VCaP (cell line): ENCODE results near the gene LATS2.

Experiments used
- H3K27ac ChIP-seq: fragments of 450-650 bp; 2 replicates; pipeline ENCODE4 v1.5.1; 2017
- TF ChIP-seq, protein P1 (sequence below): fragments of 450-650 bp; conservative IDR thresholded peaks from 2 replicates; pipeline ENCODE4 v1.5.1; 2017; ENCODE audit warnings: mild to moderate bottlenecking, moderate library complexity

The LATS2 gene

DNA sequence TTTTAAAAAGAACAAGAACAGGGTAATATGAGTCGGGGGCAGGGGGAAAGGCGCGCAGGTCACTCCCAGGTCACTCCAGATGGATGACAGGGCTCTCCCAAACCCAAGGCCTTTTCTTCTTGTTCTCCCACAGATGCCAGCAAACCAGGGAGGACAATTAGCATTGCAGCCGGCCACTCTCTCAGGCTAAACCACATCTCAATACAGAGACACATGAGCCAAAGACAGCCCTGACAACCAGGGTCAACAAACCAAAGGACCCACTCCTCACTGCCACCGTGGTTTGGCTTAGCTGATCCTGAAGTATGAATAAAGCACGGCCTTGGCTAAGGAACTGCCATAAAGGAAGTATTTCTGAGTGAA lies 47.3 kb downstream of the LATS2 start:
- peak overlapping the region; percentile 99 for H3K27ac ChIP-seq
- TF ChIP-seq, protein P1, sequence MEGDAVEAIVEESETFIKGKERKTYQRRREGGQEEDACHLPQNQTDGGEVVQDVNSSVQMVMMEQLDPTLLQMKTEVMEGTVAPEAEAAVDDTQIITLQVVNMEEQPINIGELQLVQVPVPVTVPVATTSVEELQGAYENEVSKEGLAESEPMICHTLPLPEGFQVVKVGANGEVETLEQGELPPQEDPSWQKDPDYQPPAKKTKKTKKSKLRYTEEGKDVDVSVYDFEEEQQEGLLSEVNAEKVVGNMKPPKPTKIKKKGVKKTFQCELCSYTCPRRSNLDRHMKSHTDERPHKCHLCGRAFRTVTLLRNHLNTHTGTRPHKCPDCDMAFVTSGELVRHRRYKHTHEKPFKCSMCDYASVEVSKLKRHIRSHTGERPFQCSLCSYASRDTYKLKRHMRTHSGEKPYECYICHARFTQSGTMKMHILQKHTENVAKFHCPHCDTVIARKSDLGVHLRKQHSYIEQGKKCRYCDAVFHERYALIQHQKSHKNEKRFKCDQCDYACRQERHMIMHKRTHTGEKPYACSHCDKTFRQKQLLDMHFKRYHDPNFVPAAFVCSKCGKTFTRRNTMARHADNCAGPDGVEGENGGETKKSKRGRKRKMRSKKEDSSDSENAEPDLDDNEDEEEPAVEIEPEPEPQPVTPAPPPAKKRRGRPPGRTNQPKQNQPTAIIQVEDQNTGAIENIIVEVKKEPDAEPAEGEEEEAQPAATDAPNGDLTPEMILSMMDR = no peak

DNA sequence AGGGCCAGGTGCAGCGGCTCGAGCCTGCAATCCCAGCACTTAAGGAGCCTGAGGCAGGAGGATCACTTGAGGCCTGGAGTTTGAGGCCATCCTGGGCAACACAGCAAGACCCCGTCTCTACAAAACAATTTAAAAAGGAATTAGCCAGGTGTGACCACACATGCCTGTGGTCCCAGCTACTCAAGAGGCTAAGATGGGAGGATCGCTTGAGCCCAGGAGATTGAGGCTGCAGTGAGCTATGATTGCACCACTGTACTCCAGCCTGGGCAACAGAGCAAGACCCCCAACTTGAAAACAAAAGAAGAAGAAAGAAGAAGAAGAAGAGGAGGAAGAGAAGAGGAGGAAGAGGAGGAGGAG lies 47.7 kb downstream of the LATS2 start:
- peak overlapping the region; percentile 99 for H3K27ac ChIP-seq
- TF ChIP-seq, protein P1 = no peak

DNA sequence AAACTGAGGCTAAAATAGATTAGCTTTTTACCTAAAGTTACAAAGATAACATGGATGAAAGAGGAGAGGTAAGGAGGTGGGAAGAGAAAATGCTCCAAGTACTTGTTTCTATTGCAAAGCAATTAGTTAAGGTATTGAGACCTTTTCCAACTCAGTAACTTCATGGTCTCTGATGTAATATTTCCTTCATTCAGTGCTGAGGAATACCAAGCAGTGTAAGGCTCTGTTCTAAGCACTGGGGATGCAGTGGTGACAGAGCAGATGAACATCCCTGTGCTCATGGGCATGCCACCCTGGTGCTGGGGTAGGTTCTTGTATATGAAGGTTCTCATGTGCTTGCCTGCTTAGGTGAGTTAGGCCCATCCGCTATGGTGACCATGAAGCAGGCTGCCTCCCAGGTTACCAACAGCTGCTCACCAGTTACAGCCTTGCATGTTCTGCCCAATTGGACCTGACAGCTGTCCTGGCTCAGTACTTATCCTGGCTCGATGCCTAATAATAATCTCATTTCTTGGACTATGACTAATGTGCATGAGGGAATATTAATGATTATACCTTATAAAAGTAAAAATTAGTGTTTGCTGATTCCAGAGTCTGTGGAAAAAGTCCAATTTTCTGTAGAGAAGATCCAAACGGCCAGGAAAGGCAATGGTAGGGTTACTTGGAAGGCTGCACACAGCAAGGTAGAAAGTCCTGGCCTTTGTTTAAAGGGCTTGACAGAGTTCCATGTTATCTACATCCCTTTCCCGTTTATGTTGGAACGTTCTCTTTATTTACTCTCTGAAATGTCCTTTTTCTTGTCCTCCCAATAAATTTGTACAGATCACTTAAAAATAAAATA lies 48.3 kb downstream of the LATS2 start:
- H3K27ac ChIP-seq = peak overlapping the region; percentile 99
- TF ChIP-seq, protein P1 = no peak

DNA sequence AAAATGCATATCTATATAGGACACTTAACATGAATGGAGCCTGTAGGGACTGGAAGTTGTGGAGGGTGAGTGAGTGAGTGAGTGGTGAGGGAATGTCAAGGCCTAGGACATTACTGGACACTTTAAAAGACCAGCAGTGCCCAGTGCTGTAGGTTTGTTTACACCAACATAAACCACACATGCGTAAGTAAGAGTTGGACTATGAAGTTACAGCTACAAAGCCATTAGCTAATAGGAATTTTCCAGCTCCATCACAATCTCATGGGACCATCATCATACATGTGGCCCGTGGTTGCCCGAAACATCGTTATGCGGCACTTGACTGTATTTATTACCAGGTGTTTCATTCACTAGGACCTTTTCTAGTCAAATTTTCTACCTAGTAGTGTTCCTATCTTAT lies 49.2 kb downstream of the LATS2 start:
- peak overlapping the region; percentile 99 for H3K27ac ChIP-seq
- TF ChIP-seq, protein P1 = no peak

DNA sequence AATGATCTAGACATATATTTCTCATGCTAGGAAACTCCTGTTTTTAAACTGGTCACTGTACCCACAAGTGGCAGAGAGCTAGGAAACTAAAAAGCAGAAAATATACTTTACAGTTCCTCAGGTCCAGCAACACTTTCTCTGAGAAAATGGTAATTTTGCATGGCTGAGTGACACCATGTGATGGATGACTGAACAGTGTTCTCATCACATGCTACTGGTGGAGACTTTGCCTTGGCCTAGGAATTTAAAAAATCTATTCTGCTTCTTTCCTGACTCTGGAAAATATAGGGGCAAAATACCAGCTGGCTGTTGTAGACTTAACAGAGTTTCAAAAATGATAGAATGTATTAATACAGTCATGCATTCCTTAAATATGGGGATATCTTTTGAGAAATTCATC lies 50.0 kb downstream of the LATS2 start:
- H3K27ac ChIP-seq = peak overlapping the region; percentile 99
- TF ChIP-seq, protein P1 = no peak

DNA sequence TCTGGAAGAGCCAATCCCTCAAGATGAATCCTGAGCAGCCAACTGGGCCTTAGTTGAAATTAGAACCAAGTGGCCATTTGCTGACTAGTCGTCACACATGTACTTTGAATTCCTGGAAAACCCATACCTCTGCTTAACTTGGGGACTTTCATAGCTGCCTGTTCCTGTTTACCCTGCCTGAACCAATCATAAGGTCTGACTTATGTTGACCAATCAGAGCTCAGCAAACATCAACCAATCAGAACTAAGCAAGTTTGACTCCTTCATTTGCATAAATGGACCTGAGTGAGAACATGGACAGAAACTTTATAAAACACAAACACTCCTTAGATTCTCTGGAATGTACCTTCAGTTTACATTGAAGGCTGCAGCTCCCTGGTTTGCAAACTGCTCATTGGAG lies 50.8 kb downstream of the LATS2 start:
- peak overlapping the region; percentile 99 for H3K27ac ChIP-seq
- TF ChIP-seq, protein P1 = no peak

DNA sequence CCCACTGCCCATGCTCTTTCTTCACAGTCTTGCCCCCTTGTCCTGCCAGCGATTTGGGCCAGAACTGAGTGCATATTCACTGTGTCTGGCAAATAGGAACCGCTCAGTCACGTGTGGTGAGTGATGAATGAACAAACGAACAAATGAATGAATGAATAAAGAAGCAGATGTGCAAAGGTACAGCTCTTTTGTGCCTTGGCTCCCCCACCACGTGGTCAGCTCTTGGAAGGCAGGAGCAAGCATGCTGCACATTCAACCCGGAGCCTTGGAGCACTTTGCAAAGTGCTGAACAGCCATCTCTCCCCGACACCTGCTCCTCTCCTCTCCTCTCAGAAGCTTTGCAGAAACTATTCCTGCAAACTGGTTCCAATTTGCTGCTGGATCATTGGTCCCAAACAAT lies 52.4 kb downstream of the LATS2 start:
- H3K27ac ChIP-seq = peak overlapping the region; percentile 99; the same call in 1 of the 2 replicates
- TF ChIP-seq, protein P1 = no peak
